ENCODE results near the gene NNT. TPM values are rescaled to one million over a fixed set of nuclear protein-coding genes. Genes with fewer than 3 reads are reported as not detected.

The NNT gene
- total and polyA plus RNA-seq, 8 donors = 8.7 to 127 (median 17.5) TPM

GRCh38 chr5:43581398-43581797, 21.6 kb upstream of the NNT start:
- intact Hi-C loops (cut with DNase I; ENCODE audit: low total_unique reads) = no loop called here
- Histone ChIP-seq H3K27ac (no peak overlapping the region), H3K27me3 (no peaks in the 10 kb centered on the region), H3K4me3 (no peak overlapping the region), H3K36me3 (peaks cover 0 to 5% (median 0%) of the 10 kb centered on the region in 4 donors), H3K4me1 (peaks cover 0 to 9% (median 0%) of the 10 kb centered on the region in 4 donors), H3K9me3 (no peaks in the 10 kb centered on the region)
- TF ChIP-seq POLR2AphosphoS5 (IDR thresholded peaks at IDR 0.05) (no peak), EP300 (IDR thresholded peaks at IDR 0.05) (no peak), POLR2A (IDR thresholded peaks at IDR 0.05) (no peak)
- TF ChIP-seq, protein P1, sequence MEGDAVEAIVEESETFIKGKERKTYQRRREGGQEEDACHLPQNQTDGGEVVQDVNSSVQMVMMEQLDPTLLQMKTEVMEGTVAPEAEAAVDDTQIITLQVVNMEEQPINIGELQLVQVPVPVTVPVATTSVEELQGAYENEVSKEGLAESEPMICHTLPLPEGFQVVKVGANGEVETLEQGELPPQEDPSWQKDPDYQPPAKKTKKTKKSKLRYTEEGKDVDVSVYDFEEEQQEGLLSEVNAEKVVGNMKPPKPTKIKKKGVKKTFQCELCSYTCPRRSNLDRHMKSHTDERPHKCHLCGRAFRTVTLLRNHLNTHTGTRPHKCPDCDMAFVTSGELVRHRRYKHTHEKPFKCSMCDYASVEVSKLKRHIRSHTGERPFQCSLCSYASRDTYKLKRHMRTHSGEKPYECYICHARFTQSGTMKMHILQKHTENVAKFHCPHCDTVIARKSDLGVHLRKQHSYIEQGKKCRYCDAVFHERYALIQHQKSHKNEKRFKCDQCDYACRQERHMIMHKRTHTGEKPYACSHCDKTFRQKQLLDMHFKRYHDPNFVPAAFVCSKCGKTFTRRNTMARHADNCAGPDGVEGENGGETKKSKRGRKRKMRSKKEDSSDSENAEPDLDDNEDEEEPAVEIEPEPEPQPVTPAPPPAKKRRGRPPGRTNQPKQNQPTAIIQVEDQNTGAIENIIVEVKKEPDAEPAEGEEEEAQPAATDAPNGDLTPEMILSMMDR (IDR thresholded peaks at IDR 0.05) = no peak
- no peak for DNase-seq
- 69 to 91% (median 89%) methylated on average over 1 of the region's 1 CpG for WGBS, 5 donors

GRCh38 chr5:43582082-43583005, 20.6 kb upstream of the NNT start:
- no peak for TF ChIP-seq POLR2AphosphoS5 (IDR thresholded peaks at IDR 0.05)
- TF ChIP-seq EP300 (IDR thresholded peaks at IDR 0.05) = no peak
- no peak for TF ChIP-seq POLR2A (IDR thresholded peaks at IDR 0.05)
- TF ChIP-seq, protein P1 (IDR thresholded peaks at IDR 0.05) = no peak
- no peak overlapping the region for H3K27ac ChIP-seq
- H3K4me1 ChIP-seq = peaks cover 0 to 9% (median 0%) of the 10 kb centered on the region in 4 donors
- H3K9me3 ChIP-seq = no peaks in the 10 kb centered on the region
- H3K4me3 ChIP-seq = no peak overlapping the region
- DNase-seq = no peak
- no peaks in the 10 kb centered on the region for H3K27me3 ChIP-seq
- intact Hi-C loops (cut with DNase I; ENCODE audit: low total_unique reads) = no loop called here
- peaks cover 0 to 5% (median 0%) of the 10 kb centered on the region in 4 donors for H3K36me3 ChIP-seq
- 57 to 76% (median 65%) methylated on average over 4 of the region's 4 CpGs for WGBS, 5 donors

DNA sequence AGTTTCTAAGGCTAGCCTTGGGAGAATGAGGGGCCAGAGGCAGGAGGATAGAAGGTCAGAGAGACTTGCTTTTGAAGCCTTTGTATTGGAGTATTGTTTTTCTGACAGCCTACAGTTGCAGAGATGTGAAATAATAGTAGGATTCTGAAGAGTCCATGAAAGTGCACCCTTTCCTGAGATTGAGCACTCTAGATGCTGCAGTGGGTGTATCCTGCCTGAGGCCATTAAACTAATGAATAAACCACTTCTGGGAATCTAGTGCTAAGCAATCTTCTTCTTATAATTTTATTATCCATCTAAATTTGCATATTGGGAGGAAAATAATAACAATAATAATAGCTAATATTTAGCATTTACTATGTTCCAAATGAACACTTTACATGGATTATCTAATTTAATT, 19.3 kb upstream of the NNT start:
- H3K4me1 ChIP-seq = peaks cover 0 to 9% (median 0%) of the 10 kb centered on the region in 4 donors
- DNase-seq = no peak
- no peak overlapping the region for H3K27ac ChIP-seq
- H3K4me3 ChIP-seq = no peak overlapping the region
- intact Hi-C loops (cut with DNase I; ENCODE audit: low total_unique reads) = no loop called here
- H3K27me3 ChIP-seq = no peaks in the 10 kb centered on the region
- no peaks in the 10 kb centered on the region for H3K9me3 ChIP-seq
- H3K36me3 ChIP-seq = peaks cover 0 to 5% (median 0%) of the 10 kb centered on the region in 4 donors
- TF ChIP-seq POLR2AphosphoS5 (IDR thresholded peaks at IDR 0.05) = no peak
- TF ChIP-seq POLR2A (IDR thresholded peaks at IDR 0.05) = no peak
- TF ChIP-seq, protein P1 (IDR thresholded peaks at IDR 0.05) = no peak
- TF ChIP-seq EP300 (IDR thresholded peaks at IDR 0.05) = no peak

DNA sequence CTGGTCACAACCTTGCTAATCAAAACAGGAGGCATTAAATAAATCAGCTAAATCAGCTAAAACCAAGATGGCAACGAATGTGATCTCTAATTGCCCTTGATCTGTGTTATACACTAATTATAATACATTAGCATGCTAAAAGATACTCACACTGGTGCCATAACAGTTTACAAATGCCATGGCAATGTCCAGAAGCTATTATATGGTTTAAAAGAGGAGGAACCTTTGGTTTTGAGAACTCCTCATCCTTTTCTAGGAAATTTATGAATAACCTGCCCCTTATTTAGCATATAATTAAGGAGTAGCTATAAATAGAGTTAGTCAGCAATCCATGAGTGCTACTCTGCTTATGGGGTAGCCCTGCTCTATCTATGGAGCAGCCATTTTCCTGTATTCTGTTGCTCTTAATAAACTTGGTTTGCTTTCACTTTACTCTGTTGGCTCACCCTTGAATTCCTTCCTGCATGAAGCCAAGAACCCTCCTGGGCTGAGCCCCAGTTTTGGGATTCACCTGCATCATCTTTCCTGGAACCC, 18.7 kb upstream of the NNT start:
- H3K27me3 ChIP-seq = no peaks in the 10 kb centered on the region
- intact Hi-C loops (cut with DNase I; ENCODE audit: low total_unique reads) = no loop called here
- no peaks in the 10 kb centered on the region for H3K9me3 ChIP-seq
- H3K27ac ChIP-seq = no peak overlapping the region
- H3K4me1 ChIP-seq = peaks cover 0 to 9% (median 0%) of the 10 kb centered on the region in 4 donors
- WGBS, 5 donors = 84 to 93% (median 88%) methylated on average over 1 of the region's 1 CpG
- H3K36me3 ChIP-seq = peaks cover 0 to 5% (median 0%) of the 10 kb centered on the region in 4 donors
- no peak for DNase-seq
- H3K4me3 ChIP-seq = no peak overlapping the region
- no peak for TF ChIP-seq POLR2AphosphoS5 (IDR thresholded peaks at IDR 0.05)
- TF ChIP-seq, protein P1 (IDR thresholded peaks at IDR 0.05) = no peak
- TF ChIP-seq EP300 (IDR thresholded peaks at IDR 0.05) = no peak
- TF ChIP-seq POLR2A (IDR thresholded peaks at IDR 0.05) = no peak
